ENCODE data around the gene SYNE3. TPM values are rescaled to one million over a fixed set of nuclear protein-coding genes. Genes with fewer than 3 reads are reported as not detected.

SYNE3 gene
- total RNA-seq, 1 donor from 2014 or later, result 2.5 TPM

GRCh38 chr14:95529216-95529615 lies 12.8 kb upstream of the SYNE3 start:
- Histone ChIP-seq H3K9me3 (ENCODE audit: insufficient read depth, low read depth, low read length) (no peaks in the 10 kb centered on the region), H3K4me3 (ENCODE audit: insufficient read depth, low read depth, low read length) (no peak overlapping the region), H3K79me2 (ENCODE audit: insufficient read depth, low read length) (peaks cover 56% of the 10 kb centered on the region), H3K27me3 (ENCODE audit: insufficient read depth, low read length) (no peaks in the 10 kb centered on the region), H3K9ac (ENCODE audit: low read length) (no peak overlapping the region), H2AFZ (ENCODE audit: low read depth, low read length) (no peak overlapping the region), H3K4me2 (ENCODE audit: low read length) (no peak overlapping the region), H4K20me1 (ENCODE audit: insufficient read depth, low read length) (peaks cover 58% of the 10 kb centered on the region), H3K36me3 (ENCODE audit: insufficient read depth, low read length) (no peaks in the 10 kb centered on the region), H3K4me1 (ENCODE audit: insufficient read depth, low read length) (peaks cover 55% of the 10 kb centered on the region), H3K27ac (ENCODE audit: low read depth, low read length) (no peak overlapping the region)
- FAIRE-seq, result no peak
- H3K27me3 Mint-ChIP-seq (ENCODE audit: low read depth, unreplicated experiment), result no peaks in the 10 kb centered on the region
- H3K27ac Mint-ChIP-seq (ENCODE audit: unreplicated experiment), result no peak overlapping the region
- no peak for DNase-seq (ENCODE audit: low read depth)
- TF ChIP-seq EZH2 (IDR thresholded peaks at IDR 0.05; ENCODE audit: insufficient read depth, low read length) (no peak), CTCF (IDR thresholded peaks at IDR 0.05; ENCODE audit: insufficient read depth, low read depth, low read length) (no peak)
- no peaks in the 10 kb centered on the region for H3K36me3 Mint-ChIP-seq (ENCODE audit: low read depth, unreplicated experiment)
- no peak overlapping the region for H3K4me3 Mint-ChIP-seq (ENCODE audit: unreplicated experiment)
- peaks cover 42% of the 10 kb centered on the region for H3K4me1 Mint-ChIP-seq (ENCODE audit: low read depth, unreplicated experiment)
- H3K9me3 Mint-ChIP-seq (ENCODE audit: unreplicated experiment), result no peaks in the 10 kb centered on the region

- FAIRE-seq, result peak; percentile 13
- H3K27ac ChIP-seq (ENCODE audit: low read depth, low read length), result peak overlapping the region; percentile 44
- Mint-ChIP-seq H3K27ac (ENCODE audit: unreplicated experiment) (peak overlapping the region; percentile 48), H3K4me3 (ENCODE audit: unreplicated experiment) (no peak overlapping the region), H3K9me3 (ENCODE audit: unreplicated experiment) (no peaks in the 10 kb centered on the region), H3K4me1 (ENCODE audit: low read depth, unreplicated experiment) (peaks cover 52% of the 10 kb centered on the region), H3K27me3 (ENCODE audit: low read depth, unreplicated experiment) (no peaks in the 10 kb centered on the region), H3K36me3 (ENCODE audit: low read depth, unreplicated experiment) (no peaks in the 10 kb centered on the region)
- peaks cover 45% of the 10 kb centered on the region for H4K20me1 ChIP-seq (ENCODE audit: insufficient read depth, low read length)
- H3K4me1 ChIP-seq (ENCODE audit: insufficient read depth, low read length), result peaks cover 58% of the 10 kb centered on the region
- no peaks in the 10 kb centered on the region for H3K27me3 ChIP-seq (ENCODE audit: insufficient read depth, low read length)
- peak; percentile 69 for DNase-seq (ENCODE audit: low read depth)
- H3K79me2 ChIP-seq (ENCODE audit: insufficient read depth, low read length), result peaks cover 39% of the 10 kb centered on the region
- TF ChIP-seq EZH2 (IDR thresholded peaks at IDR 0.05; ENCODE audit: insufficient read depth, low read length) (no peak), CTCF (IDR thresholded peaks at IDR 0.05; ENCODE audit: insufficient read depth, low read depth, low read length) (peak; percentile 92)
- H3K9ac ChIP-seq (ENCODE audit: low read length), result peak overlapping the region; percentile 43
- no peaks in the 10 kb centered on the region for H3K36me3 ChIP-seq (ENCODE audit: insufficient read depth, low read length)
- no peak overlapping the region for H2AFZ ChIP-seq (ENCODE audit: low read depth, low read length)
- H3K9me3 ChIP-seq (ENCODE audit: insufficient read depth, low read depth, low read length), result no peaks in the 10 kb centered on the region
- H3K4me3 ChIP-seq (ENCODE audit: insufficient read depth, low read depth, low read length), result no peak overlapping the region
- H3K4me2 ChIP-seq (ENCODE audit: low read length), result peak overlapping the region; percentile 61
Measured at GRCh38 chr14:95527387-95528002, 11.0 kb upstream of the SYNE3 start.

All from astrocyte (in vitro differentiated cells and primary cell).